Lung (tissue), 12 donors: ENCODE results near the gene PRMT2. TPM values are rescaled to one million over a fixed set of nuclear protein-coding genes. Genes with fewer than 3 reads are reported as not detected.
A peak's percentile ranks its signal among the peaks of the same experiment; 100 is the strongest.
"Not testable (repeated sequence)": the region's sequence is repeated elsewhere in the genome, so short reads cannot be mapped to it uniquely, and the experiment has no call there.

ENCODE experiments used
- ATAC-seq: fragments of 200-7000 bp; cut with Tn5 transposase; one replicate; pipeline ENCODE4 v1.9.1; 2020; ENCODE audit warnings: moderate number of reproducible peaks; ENCODE audit not compliant: insufficient read depth, low FRiP score
- DNase-seq, 3 donors: peaks; one replicate each; pipeline ENCODE4 v3.0.0-alpha.2; 2013 to 2017
- H3K27ac ChIP-seq, 2 donors: one replicate each; pipeline ENCODE4 v1.5.1; 2013; ENCODE audit warnings: mild to moderate bottlenecking in 2 of 2, moderate library complexity in 2 of 2, control low read depth in 1 of 2, inconsistent platforms in 1 of 2, low read depth in 1 of 2, low read length in 1 of 2
- H3K27me3 ChIP-seq, 3 donors: one replicate each; pipeline ENCODE4 v1.5.1; 2013; ENCODE audit warnings: low read length in 2 of 3; ENCODE audit not compliant: control insufficient read depth in 3 of 3, insufficient read depth in 3 of 3
- H3K36me3 ChIP-seq, 4 donors: one replicate each; pipeline ENCODE4 v1.5.1; 2013; ENCODE audit warnings: low read length in 4 of 4, mild to moderate bottlenecking in 1 of 4, moderate library complexity in 1 of 4; ENCODE audit not compliant: control insufficient read depth in 4 of 4, insufficient read depth in 4 of 4
- H3K4me1 ChIP-seq, 5 donors: one replicate each; pipeline ENCODE4 v1.5.1; 2013; ENCODE audit warnings: low read length in 5 of 5, mild to moderate bottlenecking in 2 of 5, moderate library complexity in 1 of 5; ENCODE audit not compliant: control insufficient read depth in 5 of 5, insufficient read depth in 5 of 5
- H3K4me3 ChIP-seq: one replicate; pipeline ENCODE4 v1.5.1; 2013; ENCODE audit warnings: mild to moderate bottlenecking, control low read depth, moderate library complexity
- H3K9ac ChIP-seq, 2 donors: one replicate each; pipeline ENCODE4 v1.5.1; 2013; ENCODE audit warnings: low read length in 2 of 2, control low read depth in 1 of 2; ENCODE audit not compliant: insufficient read depth in 1 of 2
- H3K9me3 ChIP-seq, 4 donors: one replicate each; pipeline ENCODE4 v1.5.1; 2013; ENCODE audit warnings: low read length in 3 of 4, mild to moderate bottlenecking in 1 of 4, moderate library complexity in 1 of 4; ENCODE audit not compliant: control insufficient read depth in 4 of 4, insufficient read depth in 3 of 4
- WGBS, 2 donors: extraction: QIAGEN DNeasy Blood & Tissue Kit; methylation state at CpG; one replicate each; pipeline ENCODE4 v1.1.7; 2013; 5-methylcytosine and 5-hydroxymethylcytosine counted together
- polyA plus RNA-seq, 2 donors: library from polyadenylated mRNA; stranded (reverse); fragments of 200-250 nt; gene quantifications; one replicate each; pipeline ENCODE4 v1.2.1, GENCODE V29; 2013
- total RNA-seq, 2 donors: library from RNA; depleted of rRNA in 1 of 2; stranded (reverse); fragments of >200 nt in 1 of 2; gene quantifications; one replicate each; pipeline ENCODE4 v1.2.1, GENCODE V29; 2014 to 2021
- TF ChIP-seq, protein P1 (sequence below): IDR thresholded peaks from 2 replicates; pipeline ENCODE4 v1.5.1; 2012; ENCODE audit warnings: mild to moderate bottlenecking; ENCODE audit errors: control extremely low read depth, extremely low read depth
- donor health status: control.
- donor health status: control.
- donor health status: Bipolar disorder and iron deficiency.
- donor health status: healthy.
- donor health status: DM: yes; HTN: yes; CAD: no.

The PRMT2 gene
- total and polyA plus RNA-seq, 4 donors: 58.2 to 114 (median 90.8) TPM

DNA sequence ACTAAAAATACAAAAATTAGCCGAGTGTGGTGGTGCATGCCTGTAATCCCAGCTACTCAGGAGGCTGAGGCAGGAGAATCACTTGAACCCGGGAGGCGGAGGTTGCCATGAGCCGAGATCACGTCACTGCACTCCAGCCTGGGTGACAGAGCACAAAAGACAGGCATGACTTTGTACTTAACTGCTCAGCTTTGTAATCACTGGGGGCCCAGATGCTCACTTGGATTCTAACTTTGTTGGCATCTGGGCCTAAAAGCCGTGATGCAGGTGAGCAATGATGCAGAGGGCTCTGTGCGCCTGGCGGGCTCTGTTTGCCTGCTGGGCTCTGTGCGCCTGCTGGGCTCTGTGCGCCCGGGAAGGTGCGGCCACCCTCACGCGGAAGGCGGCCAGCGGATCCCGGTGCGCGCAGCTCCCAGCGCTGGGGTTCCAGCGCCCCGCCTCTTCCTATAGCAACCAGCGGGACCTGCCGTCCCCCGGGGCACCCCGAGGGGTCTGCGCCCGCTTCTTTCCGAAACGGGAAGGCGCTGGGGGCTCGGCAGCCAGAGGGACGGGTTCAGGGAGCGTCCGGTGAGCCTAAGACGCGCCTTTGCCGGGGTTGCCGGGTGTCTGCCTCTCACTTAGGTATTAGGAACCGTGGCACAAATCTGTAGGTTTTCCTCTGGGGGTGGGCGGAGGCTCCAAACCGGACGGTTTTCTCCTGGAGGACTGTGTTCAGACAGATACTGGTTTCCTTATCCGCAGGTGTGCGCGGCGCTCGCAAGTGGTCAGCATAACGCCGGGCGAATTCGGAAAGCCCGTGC, 31.7 kb downstream of the PRMT2 start:
- Histone ChIP-seq H3K9me3 (peaks cover 0 to 2% (median 0%) of the 10 kb centered on the region in 4 donors), H3K4me1 (peaks cover 0 to 8% (median 0%) of the 10 kb centered on the region in 5 donors), H3K4me3 (peak overlapping the region; percentile 18), H3K36me3 (peaks cover 0 to 16% (median 10%) of the 10 kb centered on the region in 4 donors), H3K27ac (no peak overlapping the region), H3K27me3 (peaks cover 0 to 10% (median 2%) of the 10 kb centered on the region in 3 donors), H3K9ac (peak overlapping the region in 1 of 2 donors; percentile 40)
- TF ChIP-seq, protein P1, sequence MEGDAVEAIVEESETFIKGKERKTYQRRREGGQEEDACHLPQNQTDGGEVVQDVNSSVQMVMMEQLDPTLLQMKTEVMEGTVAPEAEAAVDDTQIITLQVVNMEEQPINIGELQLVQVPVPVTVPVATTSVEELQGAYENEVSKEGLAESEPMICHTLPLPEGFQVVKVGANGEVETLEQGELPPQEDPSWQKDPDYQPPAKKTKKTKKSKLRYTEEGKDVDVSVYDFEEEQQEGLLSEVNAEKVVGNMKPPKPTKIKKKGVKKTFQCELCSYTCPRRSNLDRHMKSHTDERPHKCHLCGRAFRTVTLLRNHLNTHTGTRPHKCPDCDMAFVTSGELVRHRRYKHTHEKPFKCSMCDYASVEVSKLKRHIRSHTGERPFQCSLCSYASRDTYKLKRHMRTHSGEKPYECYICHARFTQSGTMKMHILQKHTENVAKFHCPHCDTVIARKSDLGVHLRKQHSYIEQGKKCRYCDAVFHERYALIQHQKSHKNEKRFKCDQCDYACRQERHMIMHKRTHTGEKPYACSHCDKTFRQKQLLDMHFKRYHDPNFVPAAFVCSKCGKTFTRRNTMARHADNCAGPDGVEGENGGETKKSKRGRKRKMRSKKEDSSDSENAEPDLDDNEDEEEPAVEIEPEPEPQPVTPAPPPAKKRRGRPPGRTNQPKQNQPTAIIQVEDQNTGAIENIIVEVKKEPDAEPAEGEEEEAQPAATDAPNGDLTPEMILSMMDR: no peak
- ATAC-seq (no peak), DNase-seq (peak in 2 of 3 donors; percentile 8 to 19)
- WGBS, 2 donors: 7 to 8% methylated on average over 53 of the region's 53 CpGs

DNA sequence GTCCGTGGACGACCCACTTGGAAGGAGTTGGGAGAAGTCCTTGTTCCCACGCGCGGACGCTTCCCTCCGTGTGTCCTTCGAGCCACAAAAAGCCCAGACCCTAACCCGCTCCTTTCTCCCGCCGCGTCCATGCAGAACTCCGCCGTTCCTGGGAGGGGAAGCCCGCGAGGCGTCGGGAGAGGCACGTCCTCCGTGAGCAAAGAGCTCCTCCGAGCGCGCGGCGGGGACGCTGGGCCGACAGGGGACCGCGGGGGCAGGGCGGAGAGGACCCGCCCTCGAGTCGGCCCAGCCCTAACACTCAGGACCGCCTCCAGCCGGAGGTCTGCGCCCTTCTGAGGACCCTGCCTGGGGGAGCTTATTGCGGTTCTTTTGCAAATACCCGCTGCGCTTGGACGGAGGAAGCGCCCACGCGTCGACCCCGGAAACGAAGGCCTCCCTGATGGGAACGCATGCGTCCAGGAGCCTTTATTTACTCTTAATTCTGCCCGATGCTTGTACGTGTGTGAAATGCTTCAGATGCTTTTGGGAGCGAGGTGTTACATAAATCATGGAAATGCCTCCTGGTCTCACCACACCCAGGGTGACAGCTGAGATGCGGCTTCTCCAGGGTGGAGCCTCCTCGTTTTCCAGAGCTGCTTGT, 32.4 kb downstream of the PRMT2 start:
- Histone ChIP-seq H3K4me3 (peak overlapping the region; percentile 22), H3K4me1 (peaks cover 0 to 8% (median 0%) of the 10 kb centered on the region in 5 donors), H3K9ac (peak overlapping the region in 1 of 2 donors; percentile 40), H3K27ac (no peak overlapping the region), H3K36me3 (peaks cover 0 to 14% (median 9%) of the 10 kb centered on the region in 4 donors), H3K9me3 (peaks cover 0 to 2% (median 0%) of the 10 kb centered on the region in 4 donors), H3K27me3 (peaks cover 0 to 10% (median 2%) of the 10 kb centered on the region in 3 donors)
- 1 to 2% methylated on average over 50 to 53 of the region's 53 CpGs for WGBS, 2 donors
- ATAC-seq (peak; percentile 59), DNase-seq (peak; percentile 30 to 39 (median 36))
- TF ChIP-seq, protein P1: no peak

DNA sequence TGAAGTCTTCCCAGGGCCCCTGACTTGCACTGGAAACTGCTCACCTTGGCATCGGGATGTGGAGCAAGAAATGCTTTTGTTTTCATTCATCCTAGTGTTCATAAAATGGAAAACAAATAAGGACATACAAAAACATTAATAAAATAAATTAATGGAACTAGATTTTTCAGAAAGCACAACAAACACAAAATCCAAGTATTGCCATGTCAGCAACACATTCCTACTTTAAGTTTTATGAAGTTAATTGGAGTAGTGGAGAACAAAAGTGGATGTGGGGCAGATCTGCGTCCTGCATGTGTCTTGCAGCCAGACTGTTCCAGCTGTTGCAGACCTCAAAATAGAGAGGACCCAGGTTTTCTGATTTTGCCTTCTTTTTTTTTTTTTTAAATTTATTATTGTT, 32.9 kb downstream of the PRMT2 start:
- no peak for ATAC-seq
- Histone ChIP-seq H3K27ac (no peak overlapping the region), H3K9ac (no peak overlapping the region), H3K27me3 (peaks cover 0 to 10% (median 2%) of the 10 kb centered on the region in 3 donors), H3K9me3 (peaks cover 0 to 2% (median 0%) of the 10 kb centered on the region in 4 donors), H3K4me3 (no peak overlapping the region), H3K4me1 (peaks cover 0 to 8% (median 0%) of the 10 kb centered on the region in 5 donors), H3K36me3 (peaks cover 0 to 12% (median 8%) of the 10 kb centered on the region in 4 donors)
- TF ChIP-seq, protein P1: no peak
- WGBS, 2 donors: 68 to 72% methylated on average over 2 of the region's 2 CpGs
- no peak for DNase-seq

DNA sequence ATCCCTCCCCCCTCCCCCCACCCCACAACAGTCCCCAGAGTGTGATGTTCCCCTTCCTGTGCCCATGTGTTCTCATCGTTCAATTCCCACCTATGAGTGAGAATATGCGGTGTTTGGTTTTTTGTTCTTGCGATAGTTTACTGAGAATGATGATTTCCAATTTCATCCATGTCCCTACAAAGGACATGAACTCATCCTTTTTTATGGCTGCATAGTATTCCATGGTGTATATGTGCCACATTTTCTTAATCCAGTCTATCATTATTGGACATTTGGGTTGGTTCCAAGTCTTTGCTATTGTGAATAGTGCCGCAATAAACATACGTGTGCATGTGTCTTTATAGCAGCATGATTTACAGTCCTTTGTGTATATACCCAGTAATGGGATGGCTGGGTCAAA, 33.4 kb downstream of the PRMT2 start:
- 84 to 100% methylated on average over 2 to 5 of the region's 5 CpGs for WGBS, 2 donors
- H3K27ac ChIP-seq, DNase-seq, H3K4me3 ChIP-seq, H3K9ac ChIP-seq, H3K9me3 ChIP-seq, H3K4me1 ChIP-seq, ATAC-seq: not testable (repeated sequence)
- Histone ChIP-seq H3K36me3 (peaks cover 0 to 12% (median 6%) of the 10 kb centered on the region in 4 donors), H3K27me3 (peaks cover 0 to 10% (median 2%) of the 10 kb centered on the region in 3 donors)
